Posterior cingulate gyrus (tissue), 11 donors: ENCODE measurements around the gene FOXR1.
A peak's percentile ranks its signal among the peaks of the same experiment; 100 is the strongest.

Source experiments
- DNase-seq, 10 donors: peaks; one replicate each; pipeline versions ENCODE4 v3.0.0 to v3.0.0-alpha.2; 2020 to 2021; ENCODE audit warnings: mixed read lengths in 3 of 10
- intact Hi-C: fragments of 100-400 bp; cut with DNase I; formaldehyde crosslinking; loops from one replicate; pipeline ENCODE4 v1.15.1; 2023

FOXR1 gene

GRCh38 chr11:119021631-119022030 lies 50.1 kb downstream of the FOXR1 start:
- no peak for DNase-seq
- intact Hi-C loops = no loop called here

GRCh38 chr11:119023741-119024140 lies 52.2 kb downstream of the FOXR1 start:
- intact Hi-C loops = no loop called here
- DNase-seq = peak in 1 of 10 donors; percentile 6

GRCh38 chr11:119024430-119025098 lies 53.0 kb downstream of the FOXR1 start:
- DNase-seq = peak in 3 of 10 donors; percentile 14 to 73 (median 53)
- intact Hi-C loops = no loop called here

- intact Hi-C loops = no loop called here
- peak in 1 of 10 donors; percentile 72 for DNase-seq
Measured at GRCh38 chr11:119025099-119025473, 53.5 kb downstream of the FOXR1 start.

GRCh38 chr11:119025541-119025940 lies 54.0 kb downstream of the FOXR1 start:
- intact Hi-C loops = no loop called here
- no peak for DNase-seq

GRCh38 chr11:119025978-119026766 lies 54.6 kb downstream of the FOXR1 start:
- intact Hi-C loops = no loop called here
- DNase-seq = peak in 1 of 10 donors; percentile 47

GRCh38 chr11:119026970-119027369 lies 55.4 kb downstream of the FOXR1 start:
- intact Hi-C loops = no loop called here
- DNase-seq = no peak

GRCh38 chr11:119027561-119028345 lies 56.2 kb downstream of the FOXR1 start:
- peak in 1 of 10 donors; percentile 74 for DNase-seq
- intact Hi-C loops = no loop called here

- intact Hi-C loops = no loop called here
- DNase-seq = no peak
Measured at GRCh38 chr11:119028346-119029068, 56.9 kb downstream of the FOXR1 start.

- DNase-seq = peak in 1 of 10 donors; percentile 45
- intact Hi-C loops = no loop called here
Measured at GRCh38 chr11:119029069-119029339, 57.4 kb downstream of the FOXR1 start.

- intact Hi-C loops = loop anchor here (2.0 kb wide), 2 partner anchors 27 to 65 kb away; partner anchors contain the start of gene HYOU1
- DNase-seq = peak in 2 of 10 donors; percentile 14 to 55
Measured at GRCh38 chr11:119029340-119030028, 57.9 kb downstream of the FOXR1 start.

- intact Hi-C loops = loop anchor here (2.0 kb wide), 2 partner anchors 27 to 65 kb away; partner anchors contain the start of gene HYOU1
- no peak for DNase-seq
Measured at GRCh38 chr11:119030029-119030328, 58.4 kb downstream of the FOXR1 start.

- intact Hi-C loops = loop anchor here (2.0 kb wide), 2 partner anchors 26 to 64 kb away; partner anchors contain the start of gene HYOU1
- DNase-seq = peak; percentile 94 to 100 (median 98)
Measured at GRCh38 chr11:119030329-119031047, 58.9 kb downstream of the FOXR1 start, which contains the start of gene SLC37A4. TSS of gene SLC37A4 (minus strand) at chr11:119030877.
